ENCODE data around the gene GALNT2. TPM values are rescaled to one million over a fixed set of nuclear protein-coding genes. Genes with fewer than 3 reads are reported as not detected.

Gene GALNT2
- total and polyA plus RNA-seq, 2 of the 13 experiments (the other 11 are each of a cell fraction or from before 2014, with no cell fraction given): 39.3 to 39.6 TPM

- POLR2A ChIA-PET: no interaction called here
- TF ChIP-seq ZUFSP (CRISPR knock-in tag; IDR thresholded peaks at IDR 0.05; ENCODE audit: borderline replicate concordance) (no peak), ZNF251 (CRISPR knock-in tag; IDR thresholded peaks at IDR 0.05) (no peak), RBM22 (optimal IDR thresholded peaks at IDR 0.05; ENCODE audit: low read length) (no peak), ZNF607 (CRISPR knock-in tag; IDR thresholded peaks at IDR 0.05; ENCODE audit: borderline replicate concordance) (no peak), ZNF230 (CRISPR knock-in tag; IDR thresholded peaks at IDR 0.05) (no peak), ZNF576 (CRISPR knock-in tag; IDR thresholded peaks at IDR 0.05) (no peak), ZFY (CRISPR knock-in tag; IDR thresholded peaks at IDR 0.05) (no peak), RFX3 (CRISPR knock-in tag; IDR thresholded peaks at IDR 0.05) (no peak), ZNF850 (CRISPR knock-in tag; conservative IDR thresholded peaks at IDR 0.05) (no peak), PRDM10 (CRISPR knock-in tag; IDR thresholded peaks at IDR 0.05; ENCODE audit: low read depth) (no peak), ZNF883 (CRISPR knock-in tag; IDR thresholded peaks at IDR 0.05; ENCODE audit: not compliant biosample characterization) (no peak), NR3C1 (CRISPR knock-in tag; IDR thresholded peaks at IDR 0.05) (no peak), BCL6 (CRISPR knock-in tag; IDR thresholded peaks at IDR 0.05) (no peak), HNRNPUL1 (IDR thresholded peaks at IDR 0.05; ENCODE audit: low read depth, low read length) (no peak)
Measured at GRCh38 chr1:230057681-230058565, 9.1 kb upstream of the GALNT2 start.

More at GRCh38 chr1:230057681-230058565, 9.1 kb upstream of the GALNT2 start:
- Histone ChIP-seq H4K20me1 (ENCODE audit: insufficient read depth, low read length) (no peaks in the 10 kb centered on the region), H3K4me3 (replicated peaks in 1 of 3; ENCODE audit: insufficient read depth in 1 of 3, low read depth in 2 of 3, low read length in 3 of 3) (no peak overlapping the region), H3K4me1 (ENCODE audit: insufficient read depth, low read length) (peaks cover 3% of the 10 kb centered on the region; the same call in 1 of the 2 replicates), H3K79me2 (ENCODE audit: insufficient read depth, low read length) (no peaks in the 10 kb centered on the region), H3K9ac (ENCODE audit: insufficient read depth, low read depth, low read length) (no peak overlapping the region), H3K4me2 (ENCODE audit: low read depth, low read length) (no peak overlapping the region), H3K9me3 (ENCODE audit: low read length) (no peaks in the 10 kb centered on the region; the same call in 1 of the 2 replicates), H3K36me3 (replicated peaks in 1 of 2; ENCODE audit: control insufficient read depth in 1 of 2, insufficient read depth in 2 of 2, low read length in 2 of 2) (no peaks in the 10 kb centered on the region), H2AFZ (ENCODE audit: low read length) (no peak overlapping the region), H3K27me3 (ENCODE audit: control insufficient read depth in 1 of 2, insufficient read depth in 2 of 2, low read length in 2 of 2) (peaks cover 0 to 24% of the 10 kb centered on the region in 2 experiments; a peak in 2 of 5 replicates), H3K27ac (ENCODE audit: extremely low read length, insufficient read depth, low read length) (no peak overlapping the region)
- DNase-seq (ENCODE audit: low spot score) (no peak), ATAC-seq (no peak), FAIRE-seq (no peak)
- intact Hi-C loops (cut with micrococcal nuclease; ENCODE audit: unreplicated experiment): no loop called here
- in situ Hi-C loops (cut with HindIII; ENCODE audit: extremely low pct_ligation_motif_present, low pct_unique_long_range_greater_than_20kb): no loop called here
- BruUV-seq (replicated peaks): no TSS peak
- WGBS (ENCODE audit: low lambda C conversion rate): 47% methylated on average over 20 of the region's 24 CpGs
- CTCF ChIA-PET (ENCODE audit: low intra/inter-chr PET ratio, low total read pairs): no interaction called here

All from HepG2 (cell line).